HepG2 (cell line): Measurements from ENCODE around the gene GRHPR. TPM values are rescaled to one million over a fixed set of nuclear protein-coding genes. Genes with fewer than 3 reads are reported as not detected.

Source experiments
- EED ChIP-seq: sonication (generic); formaldehyde crosslinking; IDR thresholded peaks from 2 replicates; pipeline ENCODE4 v1.5.0; 2020; ENCODE audit warnings: mild to moderate bottlenecking, missing genetic modification reagents
- EHMT2 ChIP-seq: fragments of 200-600 bp; sonication (generic); IDR thresholded peaks from 2 replicates; pipeline ENCODE4 v1.7.0; 2017; ENCODE audit warnings: antibody characterized with exemption, low read depth, low read length, borderline replicate concordance
- FOXO1 ChIP-seq: sonication (generic); formaldehyde crosslinking; IDR thresholded peaks from 2 replicates; pipeline ENCODE4 v1.4.0; 2020; ENCODE audit warnings: missing genetic modification reagents
- GATA4 ChIP-seq: sonication (generic); IDR thresholded peaks from 2 replicates; pipeline ENCODE4 v1.6.1; 2016; ENCODE audit warnings: antibody characterized with exemption, low read depth, borderline replicate concordance
- MAX ChIP-seq: IDR thresholded peaks from 2 replicates; pipeline ENCODE4 v1.6.1; 2012; ENCODE audit warnings: inconsistent platforms
- MED13 ChIP-seq: sonication (generic); formaldehyde crosslinking; IDR thresholded peaks from 2 replicates; pipeline ENCODE4 v1.5.0; 2020; ENCODE audit warnings: missing genetic modification reagents
- MXD4 ChIP-seq: IDR thresholded peaks from 2 replicates; pipeline ENCODE4 v1.6.1; 2016; ENCODE audit warnings: mild to moderate bottlenecking, missing biosample characterization, missing genetic modification reagents
- NAIF1 ChIP-seq: sonication (generic); formaldehyde crosslinking; IDR thresholded peaks from 2 replicates; pipeline ENCODE4 v1.5.0; 2020; ENCODE audit warnings: mild to moderate bottlenecking, missing genetic modification reagents, borderline replicate concordance
- POGZ ChIP-seq: sonication (generic); formaldehyde crosslinking; IDR thresholded peaks from 2 replicates; pipeline ENCODE4 v1.4.0; 2020; ENCODE audit warnings: mild to moderate bottlenecking, missing genetic modification reagents
- SOX6 ChIP-seq, 2 experiments: fragments of 450-650 bp in 1 of 2; sonication (generic) in 1 of 2; formaldehyde crosslinking in 1 of 2; IDR thresholded peaks; 2 replicates each; pipeline versions ENCODE4 v1.4.0 to v1.6.1; 2017 to 2020; ENCODE audit warnings: antibody characterized with exemption in 1 of 2, mild to moderate bottlenecking in 1 of 2, missing genetic modification reagents in 1 of 2
- TCF7 ChIP-seq: sonication (generic); IDR thresholded peaks from 2 replicates; pipeline ENCODE4 v1.6.1; 2016; ENCODE audit warnings: antibody characterized with exemption, low read depth
- ZNF253 ChIP-seq: sonication (generic); formaldehyde crosslinking; IDR thresholded peaks from 2 replicates; pipeline ENCODE4 v1.8.0; 2022; ENCODE audit warnings: mild to moderate bottlenecking, missing genetic modification reagents, borderline replicate concordance
- ZNF446 ChIP-seq: sonication (generic); formaldehyde crosslinking; IDR thresholded peaks from 2 replicates; pipeline ENCODE4 v1.5.0; 2020; ENCODE audit warnings: mild to moderate bottlenecking, missing genetic modification reagents
- ZNF451 ChIP-seq: sonication (generic); formaldehyde crosslinking; IDR thresholded peaks from 2 replicates; pipeline ENCODE4 v1.5.0; 2020; ENCODE audit warnings: mild to moderate bottlenecking, missing genetic modification reagents
- ZNF678 ChIP-seq: sonication (generic); formaldehyde crosslinking; IDR thresholded peaks from 2 replicates; pipeline ENCODE4 v1.4.0; 2020; ENCODE audit warnings: mild to moderate bottlenecking, missing genetic modification reagents
- ZNF720 ChIP-seq: sonication (generic); formaldehyde crosslinking; IDR thresholded peaks from 2 replicates; pipeline ENCODE4 v1.4.0; 2020; ENCODE audit warnings: missing genetic modification reagents
- ZNF75D ChIP-seq: sonication (generic); formaldehyde crosslinking; IDR thresholded peaks from 2 replicates; pipeline ENCODE4 v1.8.1; 2023; ENCODE audit warnings: missing genetic modification reagents, mild to moderate bottlenecking, borderline replicate concordance
- polyA plus RNA-seq, 8 experiments: library from polyadenylated mRNA; depleted of rRNA in 3 of 8; stranded (reverse) in 7 of 8; unstranded in 1 of 8; fragments of >200 nt; fragmentation: Illumina TruSeq in 4 of 8; extraction: Trizol in 4 of 8; gene quantifications; 2 replicates each; pipeline versions ENCODE4 v1.2.1 to v1.2.3, GENCODE V29; 2011 to 2016; ENCODE audit warnings: low read depth in 4 of 8, missing spikeins in 1 of 8, mixed read lengths in 1 of 8; ENCODE audit not compliant: insufficient read depth in 1 of 8
- total RNA-seq, 5 experiments: library from RNA; depleted of rRNA; stranded (reverse); fragments of >200 nt; fragmentation: Illumina TruSeq; extraction: Trizol; gene quantifications; 2 replicates each; pipeline ENCODE4 v1.2.3, GENCODE V29; 2016; ENCODE audit warnings: low read depth in 1 of 5
- TF ChIP-seq, protein P1 (sequence below): sonication (generic); formaldehyde crosslinking; IDR thresholded peaks from 2 replicates; pipeline ENCODE4 v1.4.0; 2020; ENCODE audit warnings: mild to moderate bottlenecking, missing genetic modification reagents
- TF ChIP-seq, protein P2 (sequence below): sonication (generic); formaldehyde crosslinking; IDR thresholded peaks from 2 replicates; pipeline ENCODE4 v1.5.1; 2020; ENCODE audit warnings: missing genetic modification reagents, mild to moderate bottlenecking, borderline replicate concordance
- TF ChIP-seq, protein P3 (sequence below): conservative IDR thresholded peaks from 2 replicates; pipeline ENCODE4 v1.6.1; 2018; ENCODE audit warnings: missing genetic modification reagents

GRHPR gene
- total and polyA plus RNA-seq, 2 of the 13 experiments (the other 11 are each of a cell fraction or from before 2014, with no cell fraction given): 113 to 115 TPM

DNA sequence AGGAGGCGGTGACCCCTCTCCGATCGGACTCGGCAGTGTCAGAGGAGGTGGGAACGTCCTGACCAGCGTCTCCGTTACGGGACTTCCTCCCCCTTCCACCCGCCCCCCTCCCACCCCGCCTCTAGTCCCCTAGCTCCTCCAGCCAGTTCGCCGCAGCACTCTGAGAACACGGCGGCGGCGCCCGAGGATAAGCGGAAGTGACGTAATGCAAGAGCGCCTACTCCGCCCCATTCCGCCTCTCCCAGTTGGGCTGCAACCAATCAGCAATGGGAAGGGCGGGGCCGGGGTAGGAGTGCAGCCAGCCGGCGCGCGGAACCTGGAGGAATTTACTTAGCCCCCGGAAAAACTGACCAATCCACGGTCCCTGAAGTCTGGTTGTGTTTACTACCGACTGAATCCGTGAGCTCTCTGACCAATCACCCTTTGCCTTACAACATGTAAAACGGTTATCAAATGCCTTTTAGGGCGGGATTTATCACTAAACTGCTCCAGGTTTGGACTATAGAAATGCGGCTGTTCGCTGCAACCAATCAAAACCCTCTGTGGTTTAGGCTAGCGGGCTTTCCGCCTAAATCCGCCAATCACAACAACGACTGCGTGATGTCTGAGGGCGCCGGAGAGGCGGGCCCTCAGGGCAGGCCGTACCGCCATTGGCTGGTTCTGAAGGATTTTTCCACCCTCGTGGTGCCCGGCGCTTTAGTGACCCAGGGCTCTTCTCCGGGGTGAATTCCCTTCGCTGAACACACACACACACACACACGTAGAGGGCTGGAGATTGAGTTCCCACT is 42.9 kb downstream of the GRHPR start, which contains the start of gene ZBTB5 (continued):
- no peak for TF ChIP-seq EHMT2
- TF ChIP-seq MED13 (CRISPR knock-in tag): no peak
- no peak for TF ChIP-seq ZNF75D
- TF ChIP-seq, protein P1, sequence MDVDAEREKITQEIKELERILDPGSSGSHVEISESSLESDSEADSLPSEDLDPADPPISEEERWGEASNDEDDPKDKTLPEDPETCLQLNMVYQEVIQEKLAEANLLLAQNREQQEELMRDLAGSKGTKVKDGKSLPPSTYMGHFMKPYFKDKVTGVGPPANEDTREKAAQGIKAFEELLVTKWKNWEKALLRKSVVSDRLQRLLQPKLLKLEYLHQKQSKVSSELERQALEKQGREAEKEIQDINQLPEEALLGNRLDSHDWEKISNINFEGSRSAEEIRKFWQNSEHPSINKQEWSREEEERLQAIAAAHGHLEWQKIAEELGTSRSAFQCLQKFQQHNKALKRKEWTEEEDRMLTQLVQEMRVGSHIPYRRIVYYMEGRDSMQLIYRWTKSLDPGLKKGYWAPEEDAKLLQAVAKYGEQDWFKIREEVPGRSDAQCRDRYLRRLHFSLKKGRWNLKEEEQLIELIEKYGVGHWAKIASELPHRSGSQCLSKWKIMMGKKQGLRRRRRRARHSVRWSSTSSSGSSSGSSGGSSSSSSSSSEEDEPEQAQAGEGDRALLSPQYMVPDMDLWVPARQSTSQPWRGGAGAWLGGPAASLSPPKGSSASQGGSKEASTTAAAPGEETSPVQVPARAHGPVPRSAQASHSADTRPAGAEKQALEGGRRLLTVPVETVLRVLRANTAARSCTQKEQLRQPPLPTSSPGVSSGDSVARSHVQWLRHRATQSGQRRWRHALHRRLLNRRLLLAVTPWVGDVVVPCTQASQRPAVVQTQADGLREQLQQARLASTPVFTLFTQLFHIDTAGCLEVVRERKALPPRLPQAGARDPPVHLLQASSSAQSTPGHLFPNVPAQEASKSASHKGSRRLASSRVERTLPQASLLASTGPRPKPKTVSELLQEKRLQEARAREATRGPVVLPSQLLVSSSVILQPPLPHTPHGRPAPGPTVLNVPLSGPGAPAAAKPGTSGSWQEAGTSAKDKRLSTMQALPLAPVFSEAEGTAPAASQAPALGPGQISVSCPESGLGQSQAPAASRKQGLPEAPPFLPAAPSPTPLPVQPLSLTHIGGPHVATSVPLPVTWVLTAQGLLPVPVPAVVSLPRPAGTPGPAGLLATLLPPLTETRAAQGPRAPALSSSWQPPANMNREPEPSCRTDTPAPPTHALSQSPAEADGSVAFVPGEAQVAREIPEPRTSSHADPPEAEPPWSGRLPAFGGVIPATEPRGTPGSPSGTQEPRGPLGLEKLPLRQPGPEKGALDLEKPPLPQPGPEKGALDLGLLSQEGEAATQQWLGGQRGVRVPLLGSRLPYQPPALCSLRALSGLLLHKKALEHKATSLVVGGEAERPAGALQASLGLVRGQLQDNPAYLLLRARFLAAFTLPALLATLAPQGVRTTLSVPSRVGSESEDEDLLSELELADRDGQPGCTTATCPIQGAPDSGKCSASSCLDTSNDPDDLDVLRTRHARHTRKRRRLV (CRISPR knock-in tag): no peak
- TF ChIP-seq TCF7: no peak
- no peak for TF ChIP-seq ZNF720 (CRISPR knock-in tag)
- TF ChIP-seq, protein P2, sequence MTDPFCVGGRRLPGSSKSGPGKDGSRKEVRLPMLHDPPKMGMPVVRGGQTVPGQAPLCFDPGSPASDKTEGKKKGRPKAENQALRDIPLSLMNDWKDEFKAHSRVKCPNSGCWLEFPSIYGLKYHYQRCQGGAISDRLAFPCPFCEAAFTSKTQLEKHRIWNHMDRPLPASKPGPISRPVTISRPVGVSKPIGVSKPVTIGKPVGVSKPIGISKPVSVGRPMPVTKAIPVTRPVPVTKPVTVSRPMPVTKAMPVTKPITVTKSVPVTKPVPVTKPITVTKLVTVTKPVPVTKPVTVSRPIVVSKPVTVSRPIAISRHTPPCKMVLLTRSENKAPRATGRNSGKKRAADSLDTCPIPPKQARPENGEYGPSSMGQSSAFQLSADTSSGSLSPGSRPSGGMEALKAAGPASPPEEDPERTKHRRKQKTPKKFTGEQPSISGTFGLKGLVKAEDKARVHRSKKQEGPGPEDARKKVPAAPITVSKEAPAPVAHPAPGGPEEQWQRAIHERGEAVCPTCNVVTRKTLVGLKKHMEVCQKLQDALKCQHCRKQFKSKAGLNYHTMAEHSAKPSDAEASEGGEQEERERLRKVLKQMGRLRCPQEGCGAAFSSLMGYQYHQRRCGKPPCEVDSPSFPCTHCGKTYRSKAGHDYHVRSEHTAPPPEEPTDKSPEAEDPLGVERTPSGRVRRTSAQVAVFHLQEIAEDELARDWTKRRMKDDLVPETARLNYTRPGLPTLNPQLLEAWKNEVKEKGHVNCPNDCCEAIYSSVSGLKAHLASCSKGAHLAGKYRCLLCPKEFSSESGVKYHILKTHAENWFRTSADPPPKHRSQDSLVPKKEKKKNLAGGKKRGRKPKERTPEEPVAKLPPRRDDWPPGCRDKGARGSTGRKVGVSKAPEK (CRISPR knock-in tag): no peak
- peak; percentile 79 for TF ChIP-seq MAX
- no peak for TF ChIP-seq SOX6 (IDR thresholded peaks at IDR 0.05)
- TF ChIP-seq SOX6 (CRISPR knock-in tag; IDR thresholded peaks at IDR 0.05): peak; percentile 30; the same call in 1 of the 2 replicates
- no peak for TF ChIP-seq EED (CRISPR knock-in tag)
- no peak for TF ChIP-seq ZNF253 (CRISPR knock-in tag)
- TF ChIP-seq ZNF678: no peak
- TF ChIP-seq FOXO1 (CRISPR knock-in tag): no peak
- TF ChIP-seq ZNF451 (CRISPR knock-in tag): no peak
- no peak for TF ChIP-seq NAIF1 (CRISPR knock-in tag)
- TF ChIP-seq ZNF446 (CRISPR knock-in tag): no peak
- no peak for TF ChIP-seq MXD4
- TF ChIP-seq GATA4: peak; percentile 55; the same call in 1 of the 2 replicates
- TF ChIP-seq, protein P3, sequence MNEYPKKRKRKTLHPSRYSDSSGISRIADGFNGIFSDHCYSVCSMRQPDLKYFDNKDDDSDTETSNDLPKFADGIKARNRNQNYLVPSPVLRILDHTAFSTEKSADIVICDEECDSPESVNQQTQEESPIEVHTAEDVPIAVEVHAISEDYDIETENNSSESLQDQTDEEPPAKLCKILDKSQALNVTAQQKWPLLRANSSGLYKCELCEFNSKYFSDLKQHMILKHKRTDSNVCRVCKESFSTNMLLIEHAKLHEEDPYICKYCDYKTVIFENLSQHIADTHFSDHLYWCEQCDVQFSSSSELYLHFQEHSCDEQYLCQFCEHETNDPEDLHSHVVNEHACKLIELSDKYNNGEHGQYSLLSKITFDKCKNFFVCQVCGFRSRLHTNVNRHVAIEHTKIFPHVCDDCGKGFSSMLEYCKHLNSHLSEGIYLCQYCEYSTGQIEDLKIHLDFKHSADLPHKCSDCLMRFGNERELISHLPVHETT (CRISPR knock-in tag): no peak; the same call in none of the 2 replicates
- TF ChIP-seq POGZ (CRISPR knock-in tag): no peak
